OCI-LY7 (cell line): Measurements from ENCODE around the gene CARNS1. TPM values are rescaled to one million over a fixed set of nuclear protein-coding genes. Genes with fewer than 3 reads are reported as not detected.

Source experiments
- BruUV-seq: library from RNA; stranded (reverse); fragments of 400-500 nt; replicated peaks from 2 replicates; lab custom pipeline; 2021; lab: Mats Ljungman, UMichigan
- CTCF ChIA-PET: fragments of 300-600 bp; sonication (Branson Sonifier 250); formaldehyde crosslinking; loops from one replicate; lab custom pipeline; 2022; ENCODE audit warnings: antibody characterized with exemption; ENCODE audit not compliant: unreplicated experiment; lab: Charles Lee
- POLR2A ChIA-PET: fragments of 300-600 bp; sonication (Branson Sonifier 250); formaldehyde crosslinking; loops from one replicate; lab custom pipeline; 2022; ENCODE audit warnings: antibody characterized with exemption; lab: Charles Lee
- DNase-seq: peaks from one replicate; pipeline ENCODE4 v3.0.0-alpha.2; 2015; ENCODE audit warnings: low spot score
- H2AFZ ChIP-seq: fragments of 200-600 bp; sonication (generic), shearing (Covaris generic); 2 replicates; pipeline ENCODE4 v1.6.1; 2014; ENCODE audit warnings: mild to moderate bottlenecking, antibody characterized with exemption, low read length, moderate library complexity
- H3K27ac ChIP-seq: fragments of 200-600 bp; sonication (generic); 2 replicates; pipeline ENCODE4 v1.5.1; 2014; ENCODE audit warnings: mixed run types, low read depth, mild to moderate bottlenecking, moderate library complexity, low read length, inconsistent platforms; ENCODE audit not compliant: poor library complexity, severe bottlenecking
- H3K36me3 ChIP-seq: fragments of 200-600 bp; sonication (generic); 2 replicates; pipeline ENCODE4 v1.6.1; 2014; ENCODE audit warnings: mild to moderate bottlenecking, antibody characterized with exemption, low read length, moderate library complexity, mixed read lengths; ENCODE audit not compliant: insufficient read depth
- H3K4me1 ChIP-seq: fragments of 200-600 bp; sonication (generic); 2 replicates; pipeline ENCODE4 v1.5.1; 2014; ENCODE audit warnings: mild to moderate bottlenecking, low read length; ENCODE audit not compliant: insufficient read depth, poor library complexity, severe bottlenecking
- H3K4me2 ChIP-seq: fragments of 200-600 bp; sonication (generic); 2 replicates; pipeline ENCODE4 v1.6.1; 2014; ENCODE audit warnings: mild to moderate bottlenecking, low read length
- H3K4me3 ChIP-seq: fragments of 200-600 bp; sonication (generic); 2 replicates; pipeline ENCODE4 v1.5.1; 2014; ENCODE audit warnings: mild to moderate bottlenecking, low read depth, low read length; ENCODE audit not compliant: poor library complexity, severe bottlenecking
- H3K79me2 ChIP-seq: fragments of 200-600 bp; sonication (generic); 2 replicates; pipeline ENCODE4 v1.6.1; 2016; ENCODE audit warnings: low read depth, mild to moderate bottlenecking, low read length, moderate library complexity, mixed read lengths; ENCODE audit not compliant: insufficient read depth
- H3K9me2 ChIP-seq: fragments of 200-600 bp; sonication (generic); 2 replicates; pipeline ENCODE4 v1.6.1; 2016; ENCODE audit warnings: mild to moderate bottlenecking, low read length, mixed read lengths; ENCODE audit not compliant: insufficient read depth
- H3K9me3 ChIP-seq: fragments of 200-600 bp; sonication (generic); 2 replicates; pipeline ENCODE4 v1.6.1; 2014; ENCODE audit warnings: mild to moderate bottlenecking, mixed run types, low read length, mixed read lengths
- H4K20me1 ChIP-seq: fragments of 200-600 bp; sonication (generic); 2 replicates; pipeline ENCODE4 v1.6.1; 2014; ENCODE audit warnings: mild to moderate bottlenecking, antibody characterized with exemption, low read length, moderate library complexity, mixed read lengths; ENCODE audit not compliant: insufficient read depth
- CTCF ChIP-seq: fragments of 200-600 bp; sonication (generic); conservative IDR thresholded peaks from 2 replicates; pipeline ENCODE4 v1.5.1; 2014; ENCODE audit warnings: mild to moderate bottlenecking, antibody characterized with exemption, low read length, moderate library complexity, mixed read lengths
- EZH2phosphoT487 ChIP-seq: fragments of 200-600 bp; sonication (generic); IDR thresholded peaks from 2 replicates; pipeline ENCODE4 v1.6.1; 2018; ENCODE audit warnings: low read depth, borderline replicate concordance, mild to moderate bottlenecking, mixed run types, antibody characterized with exemption, low read length, moderate library complexity, mixed read lengths
- intact Hi-C: fragments of 100-400 bp; cut with micrococcal nuclease; formaldehyde crosslinking; loops from one replicate; pipeline ENCODE4 v1.10.0; 2022; ENCODE audit not compliant: unreplicated experiment
- total RNA-seq, 2 experiments: library from RNA; depleted of rRNA in 1 of 2; stranded (reverse); fragments of >200 nt in 1 of 2; shearing (Covaris generic) in 1 of 2; gene quantifications; 2 replicates each; pipeline ENCODE4 v1.2.3, GENCODE V29; 2014 to 2022

Gene CARNS1
- total RNA-seq, 2 experiments from 2014 or later, result 0.06 to 0.21 TPM

- TF ChIP-seq EZH2phosphoT487, result no peak
- TF ChIP-seq CTCF, result no peak
- no peaks in the 10 kb centered on the region for H3K36me3 ChIP-seq
- POLR2A ChIA-PET, result interaction anchor here (0.6 to 1.2 kb wide), 2 partner anchors 8 to 19 kb away, joined by 4 to 7 read pairs; no protein-coding TSS in a partner anchor
- peaks cover 40% of the 10 kb centered on the region for H3K4me1 ChIP-seq
- H3K9me2 ChIP-seq, result no peaks in the 10 kb centered on the region
- H3K9me3 ChIP-seq, result no peaks in the 10 kb centered on the region
- BruUV-seq, result no TSS peak
- no peaks in the 10 kb centered on the region for H3K79me2 ChIP-seq
- peak within 1 kb of the TSS; percentile 79 for H2AFZ ChIP-seq
- H3K4me3 ChIP-seq, result peak within 1 kb of the TSS; percentile 67
- intact Hi-C loops, result no loop called here
- H3K27ac ChIP-seq, result no peak within 1 kb of the TSS
- peak; percentile 60 for DNase-seq
- H3K4me2 ChIP-seq, result peak within 1 kb of the TSS; percentile 82
- CTCF ChIA-PET, result interaction anchor here (0.8 to 2.3 kb wide), 2 partner anchors 16 to 22 kb away, joined by 4 to 12 read pairs; no protein-coding TSS in a partner anchor
- no peaks in the 10 kb centered on the region for H4K20me1 ChIP-seq
Measured at GRCh38 chr11:67372993-67373647, 42.4 kb upstream of the CARNS1 start, which contains the start of gene CLCF1. CLCF1 (minus strand) TSS chr11:67373598; CDS start chr11:67373539, 59 bp downstream.

GRCh38 chr11:67373648-67374570 is 41.6 kb upstream of the CARNS1 start:
- peak overlapping the region; percentile 79; the same call in 1 of the 2 replicates for H2AFZ ChIP-seq
- no TSS peak for BruUV-seq
- POLR2A ChIA-PET, result interaction anchor here (0.6 to 1.2 kb wide), 3 partner anchors 9 to 113 kb away, joined by 3 to 7 read pairs (median 4); no protein-coding TSS in a partner anchor

More at GRCh38 chr11:67373648-67374570, 41.6 kb upstream of the CARNS1 start:
- DNase-seq, result peak; percentile 77
- intact Hi-C loops, result loop anchor here (1.0 kb wide), 1 partner anchor 17 kb away; no protein-coding TSS in a partner anchor
- H3K9me2 ChIP-seq, result no peaks in the 10 kb centered on the region
- no peaks in the 10 kb centered on the region for H3K9me3 ChIP-seq
- no peak for TF ChIP-seq EZH2phosphoT487
- TF ChIP-seq CTCF, result peak; percentile 78
- no peak overlapping the region for H3K27ac ChIP-seq
- peaks cover 40% of the 10 kb centered on the region for H3K4me1 ChIP-seq
- no peaks in the 10 kb centered on the region for H4K20me1 ChIP-seq
- no peaks in the 10 kb centered on the region for H3K79me2 ChIP-seq
- no peaks in the 10 kb centered on the region for H3K36me3 ChIP-seq
- peak overlapping the region; percentile 67 for H3K4me3 ChIP-seq
- CTCF ChIA-PET, result interaction anchor here (0.7 to 2.3 kb wide), 3 partner anchors 17 to 28 kb away, joined by 3 to 12 read pairs (median 4); no protein-coding TSS in a partner anchor
- peak overlapping the region; percentile 82 for H3K4me2 ChIP-seq
